GM12891 (cell line): ENCODE data around the gene KCNJ14.

Source experiments
- POLR2AphosphoS5 ChIP-seq: IDR thresholded peaks from 2 replicates; pipeline ENCODE4 v1.6.1; 2011; ENCODE audit warnings: low read depth, low read length, control low read depth
- POU2F2 ChIP-seq: IDR thresholded peaks from 2 replicates; pipeline ENCODE4 v1.6.1; 2011; ENCODE audit warnings: low read depth, mild to moderate bottlenecking, control low read depth, low read length, moderate library complexity

DNA sequence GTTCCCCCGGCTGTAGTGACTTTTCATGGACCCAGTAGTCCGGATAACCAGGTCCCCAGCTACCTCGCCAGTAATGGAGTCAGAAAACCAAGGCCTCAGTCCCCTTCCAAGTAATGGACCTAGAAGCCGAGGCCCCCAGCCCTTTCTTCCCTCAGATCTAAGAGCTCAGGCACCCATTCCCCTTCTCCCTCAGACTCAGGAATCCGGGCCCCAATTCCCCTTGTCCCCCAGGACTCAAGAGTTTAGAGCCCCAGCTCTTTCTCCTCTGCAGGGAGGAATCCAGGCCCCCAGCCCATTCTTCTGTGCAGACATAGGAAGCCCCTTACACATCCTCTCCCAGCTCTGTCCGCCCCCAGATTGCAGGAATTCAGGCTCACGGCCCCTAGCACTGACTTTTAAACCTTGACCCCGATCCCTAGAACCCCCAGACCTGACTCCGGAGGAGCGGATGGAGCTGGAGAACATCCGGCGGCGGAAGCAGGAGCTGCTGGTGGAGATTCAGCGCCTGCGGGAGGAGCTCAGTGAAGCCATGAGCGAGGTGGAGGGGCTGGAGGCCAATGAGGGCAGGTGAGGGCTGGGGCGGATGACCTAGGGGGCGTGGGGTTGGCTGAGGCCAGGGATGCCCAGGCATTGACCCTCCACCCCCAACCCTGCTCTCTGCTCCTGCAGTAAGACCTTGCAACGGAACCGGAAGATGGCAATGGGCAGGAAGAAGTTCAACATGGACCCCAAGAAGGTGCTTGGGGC, 14.7 kb downstream of the KCNJ14 start:
- TF ChIP-seq POLR2AphosphoS5 (no peak), POU2F2 (no peak)
